NCI-H510A (cell line): ENCODE data around the gene S1PR3.

Experiments used
- DNase-seq: peaks from one replicate; lab custom pipeline; 2025; lab: John Stamatoyannopoulos, UW

Gene S1PR3

GRCh38 chr9:88993327-88993726, 2.1 kb downstream of the S1PR3 start:
- DNase-seq: no peak

GRCh38 chr9:88993871-88994460, 2.7 kb downstream of the S1PR3 start:
- no peak for DNase-seq

- no peak for DNase-seq
These were observed 3.4 kb downstream of the S1PR3 start for GRCh38 chr9:88994469-88995199.

DNA sequence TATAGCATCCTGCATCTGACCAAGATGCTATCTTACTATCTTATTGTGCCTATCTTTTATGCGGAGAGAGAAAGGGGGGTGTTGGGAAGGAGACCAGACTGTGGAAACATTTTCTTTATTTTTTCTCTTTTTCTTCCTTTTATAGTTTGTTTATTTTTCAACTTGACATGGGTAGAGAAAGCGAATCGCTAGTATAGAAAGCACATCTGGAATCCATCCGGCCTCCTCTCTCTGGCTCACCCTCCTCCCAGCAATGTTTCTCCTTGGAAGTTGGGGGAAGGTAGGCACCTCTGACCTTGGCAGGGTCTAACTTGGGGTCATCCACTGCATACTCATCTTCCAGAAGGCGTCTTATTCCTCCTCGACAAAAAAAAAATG, 3.9 kb downstream of the S1PR3 start:
- no peak for DNase-seq

GRCh38 chr9:88995627-88996026, 4.4 kb downstream of the S1PR3 start:
- DNase-seq: no peak

GRCh38 chr9:88996046-88996920, 5.0 kb downstream of the S1PR3 start:
- no peak for DNase-seq

DNA sequence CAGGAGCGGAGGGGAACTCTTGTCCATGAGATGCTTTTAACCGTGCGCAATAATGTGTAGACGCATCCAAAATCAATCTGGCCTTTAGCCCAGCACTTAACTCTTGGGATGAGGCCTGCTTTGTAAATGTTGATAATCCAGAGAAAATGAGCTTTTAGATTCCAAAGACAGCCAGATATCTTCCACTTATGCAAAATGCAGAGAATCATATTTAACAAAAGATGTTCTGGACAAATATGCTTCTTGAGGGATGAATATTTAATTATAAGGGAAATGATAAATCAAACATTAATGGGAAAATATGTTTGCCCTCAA, 5.6 kb downstream of the S1PR3 start:
- no peak for DNase-seq

DNA sequence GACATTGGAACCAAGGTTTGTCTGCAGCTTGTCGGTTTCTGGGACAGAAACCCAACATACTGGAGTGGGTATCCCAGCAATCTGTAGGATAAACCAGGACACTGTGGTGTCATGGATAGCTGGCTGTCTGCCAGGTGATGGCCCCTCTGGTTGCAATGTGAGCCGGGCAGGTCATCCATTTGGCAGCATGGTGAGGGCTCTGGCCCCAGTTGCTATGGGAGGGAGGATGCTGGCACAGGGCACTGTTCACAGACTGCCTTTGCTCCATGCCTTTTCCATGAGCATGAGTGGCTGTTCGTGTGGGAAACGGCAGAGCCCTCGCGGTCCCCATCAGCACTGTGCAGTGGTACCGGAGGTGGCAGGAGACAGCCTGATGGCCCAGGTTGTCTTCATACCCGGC, 6.4 kb downstream of the S1PR3 start:
- no peak for DNase-seq

DNA sequence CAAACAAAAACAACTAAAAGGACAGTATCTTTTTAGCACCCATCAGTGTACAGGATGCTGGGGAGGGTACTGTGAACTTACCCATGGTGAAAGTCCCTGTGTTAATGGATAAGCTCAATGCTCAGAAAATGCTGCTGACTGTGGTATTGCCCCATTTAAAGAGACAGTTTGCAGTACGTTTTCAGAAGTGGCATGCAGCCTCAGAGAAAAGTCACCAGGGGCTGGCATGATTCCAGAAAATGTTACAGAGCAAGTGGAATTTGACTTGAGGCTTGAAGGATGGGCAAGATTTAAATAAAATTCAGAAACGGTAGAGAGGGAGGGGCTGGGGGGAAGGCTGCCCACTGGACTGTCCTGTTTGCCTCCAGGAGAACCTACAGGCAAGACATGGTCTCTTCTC, 7.2 kb downstream of the S1PR3 start:
- no peak for DNase-seq

- DNase-seq: no peak
These were observed 7.6 kb downstream of the S1PR3 start for GRCh38 chr9:88998911-88999310.

DNA sequence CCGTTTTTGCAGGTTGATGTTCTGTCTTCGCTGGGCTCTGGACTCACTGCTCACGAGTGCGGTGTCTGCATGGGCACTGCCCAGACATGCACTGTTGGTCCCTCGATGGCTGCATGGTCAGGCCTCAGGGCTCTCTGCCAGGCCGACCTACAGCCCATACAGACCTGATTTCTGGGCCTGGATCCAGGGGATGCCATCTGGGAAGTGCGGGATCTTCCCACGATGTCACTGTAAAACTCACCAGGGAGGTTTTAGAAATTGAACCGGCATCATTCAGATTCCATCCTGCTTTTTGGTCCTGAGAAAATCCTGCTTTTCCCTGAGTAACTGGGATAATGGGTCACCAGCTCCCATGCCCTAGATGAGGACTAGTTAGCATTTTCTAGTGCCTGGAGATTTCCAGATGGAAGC, 9.1 kb downstream of the S1PR3 start:
- no peak for DNase-seq

DNA sequence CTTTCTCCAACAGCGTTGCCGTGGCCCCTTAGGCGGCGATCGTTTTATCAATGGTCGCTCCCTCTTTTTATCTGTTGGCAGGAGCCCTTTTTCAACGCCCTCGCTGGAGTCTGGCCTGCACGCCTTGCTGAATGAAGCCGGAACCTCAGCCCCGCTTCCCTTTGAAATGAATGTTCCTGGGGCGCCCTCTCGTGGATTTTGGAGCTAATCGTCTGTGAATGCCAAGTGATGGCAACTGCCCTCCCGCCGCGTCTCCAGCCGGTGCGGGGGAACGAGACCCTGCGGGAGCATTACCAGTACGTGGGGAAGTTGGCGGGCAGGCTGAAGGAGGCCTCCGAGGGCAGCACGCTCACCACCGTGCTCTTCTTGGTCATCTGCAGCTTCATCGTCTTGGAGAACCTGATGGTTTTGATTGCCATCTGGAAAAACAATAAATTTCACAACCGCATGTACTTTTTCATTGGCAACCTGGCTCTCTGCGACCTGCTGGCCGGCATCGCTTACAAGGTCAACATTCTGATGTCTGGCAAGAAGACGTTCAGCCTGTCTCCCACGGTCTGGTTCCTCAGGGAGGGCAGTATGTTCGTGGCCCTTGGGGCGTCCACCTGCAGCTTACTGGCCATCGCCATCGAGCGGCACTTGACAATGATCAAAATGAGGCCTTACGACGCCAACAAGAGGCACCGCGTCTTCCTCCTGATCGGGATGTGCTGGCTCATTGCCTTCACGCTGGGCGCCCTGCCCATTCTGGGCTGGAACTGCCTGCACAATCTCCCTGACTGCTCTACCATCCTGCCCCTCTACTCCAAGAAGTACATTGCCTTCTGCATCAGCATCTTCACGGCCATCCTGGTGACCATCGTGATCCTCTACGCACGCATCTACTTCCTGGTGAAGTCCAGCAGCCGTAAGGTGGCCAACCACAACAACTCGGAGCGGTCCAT, 10.0 kb downstream of the S1PR3 start:
- DNase-seq: peak; percentile 44

GRCh38 chr9:89001917-89002540, 10.8 kb downstream of the S1PR3 start:
- no peak for DNase-seq

GRCh38 chr9:89002987-89003386, 11.7 kb downstream of the S1PR3 start:
- no peak for DNase-seq

- DNase-seq: no peak
These were observed 14.1 kb downstream of the S1PR3 start for GRCh38 chr9:89005323-89005722.

- DNase-seq: no peak
These were observed 15.0 kb downstream of the S1PR3 start for GRCh38 chr9:89006267-89006666.

DNA sequence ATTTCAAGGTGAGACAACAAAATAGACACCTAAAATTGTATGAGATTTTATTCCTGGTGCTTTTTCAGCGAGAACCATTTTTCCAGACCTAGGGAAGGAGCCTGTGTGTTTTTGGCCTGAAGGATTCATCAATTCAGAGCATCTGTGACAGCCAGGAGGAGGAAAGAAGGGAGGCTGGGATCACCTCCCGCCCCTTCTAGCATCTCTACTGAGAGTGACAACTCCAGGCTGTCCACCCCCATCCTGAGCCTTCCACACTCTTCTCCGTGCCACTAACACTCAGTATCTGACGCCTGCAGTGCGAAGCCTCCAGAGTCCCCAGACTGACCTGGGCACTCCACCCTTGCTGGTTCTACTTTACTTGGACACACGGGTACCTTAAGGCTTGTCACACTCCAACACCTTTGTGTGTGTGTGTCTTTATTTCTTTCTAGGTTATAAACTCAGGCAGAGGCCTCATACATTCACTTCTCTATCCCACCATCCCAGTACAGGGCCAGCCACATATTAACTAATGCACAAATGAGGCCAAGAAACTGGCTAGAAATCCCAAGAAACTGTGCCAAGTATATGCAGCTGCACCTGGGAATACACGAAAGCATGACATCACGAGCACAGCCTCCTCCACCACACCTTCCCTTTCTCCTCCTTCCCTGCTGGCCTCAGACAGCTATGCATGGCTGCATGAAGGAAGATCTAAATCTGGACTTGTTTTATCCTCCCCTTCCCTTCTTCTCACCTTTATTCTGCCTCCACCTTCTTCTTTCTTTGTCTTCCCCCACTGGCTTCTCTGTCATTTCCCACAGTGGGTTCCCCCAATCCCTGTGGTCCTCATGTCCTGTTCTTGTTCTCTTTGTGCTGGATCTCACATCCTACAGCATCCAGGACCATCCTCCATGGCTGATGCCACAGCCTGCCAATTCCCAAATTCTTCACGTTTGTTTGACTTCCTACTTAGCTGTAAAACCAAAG, 16.0 kb downstream of the S1PR3 start:
- DNase-seq: no peak

- no peak for DNase-seq
These were observed 16.9 kb downstream of the S1PR3 start for GRCh38 chr9:89008055-89008743.

DNA sequence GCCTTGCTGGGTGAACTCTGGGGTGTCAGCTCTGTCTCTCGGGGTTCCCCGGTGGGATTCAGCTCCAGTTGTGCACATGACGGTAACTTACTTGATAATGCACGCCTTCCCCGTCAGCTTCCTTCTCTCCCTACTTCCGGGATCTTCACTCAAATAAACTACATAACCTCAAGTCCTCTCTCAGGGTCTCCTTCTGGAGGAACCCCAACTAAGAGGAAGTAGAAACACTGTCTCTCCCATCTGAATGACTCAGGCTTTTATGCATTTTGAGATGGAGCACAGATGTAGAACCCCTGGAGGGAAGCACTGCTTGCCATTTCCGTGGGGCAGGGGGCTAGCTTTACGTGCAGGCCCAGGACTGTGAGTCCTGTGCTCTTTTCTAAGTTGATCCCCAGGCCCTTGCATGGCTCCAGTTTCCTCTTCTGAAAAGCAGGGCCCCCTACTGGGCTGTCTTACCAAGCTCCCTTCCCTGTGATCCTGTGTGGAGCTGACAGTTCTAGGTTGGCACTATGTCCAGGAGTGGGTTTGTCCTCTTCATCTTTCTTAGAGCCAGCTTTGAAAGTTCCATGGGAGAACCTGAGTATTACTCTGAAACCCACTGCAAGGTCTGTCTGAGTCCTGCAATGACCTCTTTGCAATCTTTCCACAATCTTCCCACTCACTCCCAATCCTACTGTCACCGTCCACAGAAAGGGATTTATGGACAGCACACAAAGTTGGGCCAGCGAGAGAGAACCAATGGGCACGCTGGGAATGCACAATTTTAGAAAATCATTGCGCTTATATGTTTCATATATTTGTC, 17.7 kb downstream of the S1PR3 start:
- no peak for DNase-seq
